8988T (cell line): ENCODE measurements around the gene KISS1R.

Experiments
- DNase-seq: peaks from one replicate; pipeline ENCODE4 v3.0.0; 2011

Gene KISS1R

GRCh38 chr19:900302-901111 lies 16.6 kb upstream of the KISS1R start:
- DNase-seq = peak; percentile 94

GRCh38 chr19:901216-902092 lies 15.7 kb upstream of the KISS1R start:
- DNase-seq = no peak

GRCh38 chr19:902093-902370 lies 15.1 kb upstream of the KISS1R start:
- DNase-seq = no peak

- no peak for DNase-seq
These were observed 14.5 kb upstream of the KISS1R start for GRCh38 chr19:902446-903226.

- no peak for DNase-seq
These were observed 13.8 kb upstream of the KISS1R start for GRCh38 chr19:903266-903797.

GRCh38 chr19:904545-904944 lies 12.6 kb upstream of the KISS1R start:
- DNase-seq = no peak

GRCh38 chr19:906480-906879 lies 10.7 kb upstream of the KISS1R start:
- DNase-seq = no peak

GRCh38 chr19:907183-907853 lies 9.8 kb upstream of the KISS1R start:
- no peak for DNase-seq

- no peak for DNase-seq
These were observed 5.7 kb upstream of the KISS1R start for GRCh38 chr19:911197-912033.

- no peak for DNase-seq
These were observed 4.7 kb upstream of the KISS1R start for GRCh38 chr19:912181-913079.

GRCh38 chr19:913080-913748 lies 3.9 kb upstream of the KISS1R start, which contains the start of gene R3HDM4:
Gene R3HDM4, minus strand, starts transcription at chr19:913219. Its CDS starts 62 bp downstream, at chr19:913157.
- DNase-seq = peak; percentile 96

GRCh38 chr19:916645-917322 lies 349 bp upstream of the KISS1R start:
- DNase-seq = no peak

- no peak for DNase-seq
These were observed 962 bp downstream of the KISS1R start for GRCh38 chr19:918152-918437.

GRCh38 chr19:918481-919198 lies 1.5 kb downstream of the KISS1R start:
- no peak for DNase-seq

GRCh38 chr19:919199-920050 lies 2.3 kb downstream of the KISS1R start:
- no peak for DNase-seq

GRCh38 chr19:920051-920864 lies 3.1 kb downstream of the KISS1R start:
- no peak for DNase-seq

- DNase-seq = no peak
These were observed 7.5 kb downstream of the KISS1R start for GRCh38 chr19:924553-925086.
